DOHH2 (cell line): ENCODE data around the gene KCNK17.

Source experiments
- CTCF ChIP-seq: fragments of 200-600 bp; sonication (generic); IDR thresholded peaks from one replicate; pipeline ENCODE4 v1.5.1; 2014; ENCODE audit warnings: antibody characterized with exemption, mild to moderate bottlenecking, low read depth, low read length; ENCODE audit not compliant: poor library complexity, severe bottlenecking
- EZH2phosphoT487 ChIP-seq: fragments of 200-600 bp; sonication (generic); IDR thresholded peaks from 2 replicates; pipeline ENCODE4 v1.6.1; 2017; ENCODE audit warnings: borderline replicate concordance, mild to moderate bottlenecking, antibody characterized with exemption, low read length, moderate library complexity, mixed read lengths

- TF ChIP-seq CTCF, result no peak
- TF ChIP-seq EZH2phosphoT487, result no peak
Observed at GRCh38 chr6:39274471-39274870, 39.7 kb downstream of the KCNK17 start.
